Activated CD4-positive, alpha-beta T cell treated with anti-CD3 and anti-CD28 coated beads, Interleukin-10, Interleukin-2, amounts not matched to agents 100 ng/mL and 50 ng/mL, durations not matched to agents 16 hours and 8 hours (primary cell): ENCODE data around the gene HOXA3.

Experiments used
- DNase-seq: peaks from one replicate; pipeline ENCODE4 v3.0.0-alpha.2; 2020

The HOXA3 gene

GRCh38 chr7:27177795-27178320 lies 25.5 kb upstream of the HOXA3 start:
- no peak for DNase-seq

- no peak for DNase-seq
Measured at GRCh38 chr7:27176962-27177794, 24.8 kb upstream of the HOXA3 start.

- no peak for DNase-seq
Measured at GRCh38 chr7:27176524-27176845, 24.1 kb upstream of the HOXA3 start.

GRCh38 chr7:27175626-27176523 lies 23.5 kb upstream of the HOXA3 start:
- DNase-seq, result no peak

GRCh38 chr7:27174874-27175625 lies 22.7 kb upstream of the HOXA3 start:
- DNase-seq, result no peak

- no peak for DNase-seq
Measured at GRCh38 chr7:27173956-27174873, 21.8 kb upstream of the HOXA3 start, which contains the start of gene HOXA10. HOXA10 (minus strand) TSS chr7:27174320; CDS start chr7:27174306, 14 bp downstream.

GRCh38 chr7:27173511-27173955 lies 21.1 kb upstream of the HOXA3 start:
- no peak for DNase-seq

- DNase-seq, result no peak
Measured at GRCh38 chr7:27172823-27173510, 20.6 kb upstream of the HOXA3 start.

- no peak for DNase-seq
Measured at GRCh38 chr7:27172315-27172774, 20.0 kb upstream of the HOXA3 start.

GRCh38 chr7:27171637-27172314 lies 19.4 kb upstream of the HOXA3 start:
- no peak for DNase-seq

- no peak for DNase-seq
Measured at GRCh38 chr7:27171325-27171636, 18.9 kb upstream of the HOXA3 start.

- DNase-seq, result no peak
Measured at GRCh38 chr7:27170426-27171324, 18.3 kb upstream of the HOXA3 start.

- DNase-seq, result no peak
Measured at GRCh38 chr7:27169658-27170425, 17.5 kb upstream of the HOXA3 start.

GRCh38 chr7:27168265-27168947 lies 16.0 kb upstream of the HOXA3 start:
- peak; percentile 39 for DNase-seq

- no peak for DNase-seq
Measured at GRCh38 chr7:27167916-27168264, 15.5 kb upstream of the HOXA3 start.

GRCh38 chr7:27166531-27167505 lies 14.4 kb upstream of the HOXA3 start:
- no peak for DNase-seq

- DNase-seq, result no peak
Measured at GRCh38 chr7:27165996-27166530, 13.7 kb upstream of the HOXA3 start.
